ENCODE results near the gene NSMCE1. TPM values are rescaled to one million over a fixed set of nuclear protein-coding genes. Genes with fewer than 3 reads are reported as not detected.
"Not testable (repeated sequence)": the region's sequence is repeated elsewhere in the genome, so short reads cannot be mapped to it uniquely, and the experiment has no call there.

The NSMCE1 gene
- total RNA-seq, 3 donors from 2014 or later = 39.3 to 50.1 (median 48.9) TPM

GRCh38 chr16:27209591-27209990 is 59.0 kb downstream of the NSMCE1 start:
- no peak overlapping the region for H3K4me3 ChIP-seq
- H3K36me3 ChIP-seq (ENCODE audit: low read depth) = no peaks in the 10 kb centered on the region
- ATAC-seq (no peak), DNase-seq (no peak)
- H3K4me1 ChIP-seq (ENCODE audit: low read depth) = peaks cover 27% of the 10 kb centered on the region
- no peaks in the 10 kb centered on the region for H3K9me3 ChIP-seq
- TF ChIP-seq CTCF (IDR thresholded peaks at IDR 0.05) = no peak
- intact Hi-C loops (cut with DNase I, micrococcal nuclease) = no loop called here

GRCh38 chr16:27208796-27209195 is 59.8 kb downstream of the NSMCE1 start:
- DNase-seq (no peak), ATAC-seq (peak; percentile 75)
- intact Hi-C loops (cut with DNase I, micrococcal nuclease) = no loop called here
- no peaks in the 10 kb centered on the region for H3K9me3 ChIP-seq
- H3K4me1 ChIP-seq (ENCODE audit: low read depth) = peaks cover 25% of the 10 kb centered on the region
- H3K4me3 ChIP-seq = no peak overlapping the region
- no peak for TF ChIP-seq CTCF (IDR thresholded peaks at IDR 0.05)
- no peaks in the 10 kb centered on the region for H3K36me3 ChIP-seq (ENCODE audit: low read depth)

GRCh38 chr16:27208081-27208680 is 60.4 kb downstream of the NSMCE1 start:
- DNase-seq (no peak), ATAC-seq (peak; percentile 22)
- no peak for TF ChIP-seq CTCF (IDR thresholded peaks at IDR 0.05)
- Histone ChIP-seq H3K4me1 (ENCODE audit: low read depth) (peaks cover 25% of the 10 kb centered on the region), H3K36me3 (ENCODE audit: low read depth) (no peaks in the 10 kb centered on the region), H3K9me3 (no peaks in the 10 kb centered on the region), H3K4me3 (no peak overlapping the region)
- intact Hi-C loops (cut with DNase I, micrococcal nuclease) = no loop called here

GRCh38 chr16:27207121-27207520 is 61.5 kb downstream of the NSMCE1 start:
- ATAC-seq; intact Hi-C loops (cut with DNase I, micrococcal nuclease); DNase-seq; H3K9me3 ChIP-seq; H3K4me3 ChIP-seq; H3K36me3 ChIP-seq (ENCODE audit: low read depth): not testable (repeated sequence)
- H3K4me1 ChIP-seq (ENCODE audit: low read depth) = peaks cover 30% of the 10 kb centered on the region

GRCh38 chr16:27205423-27206065 is 63.0 kb downstream of the NSMCE1 start:
- H3K9me3 ChIP-seq = no peaks in the 10 kb centered on the region
- H3K36me3 ChIP-seq (ENCODE audit: low read depth) = no peaks in the 10 kb centered on the region
- no peak for DNase-seq
- ATAC-seq = no peak
- intact Hi-C loops (cut with DNase I, micrococcal nuclease) = no loop called here
- peaks cover 30% of the 10 kb centered on the region for H3K4me1 ChIP-seq (ENCODE audit: low read depth)
- TF ChIP-seq CTCF (IDR thresholded peaks at IDR 0.05) = no peak
- H3K4me3 ChIP-seq = no peak overlapping the region

GRCh38 chr16:27204312-27204915 is 64.2 kb downstream of the NSMCE1 start:
- H3K4me1 ChIP-seq (ENCODE audit: low read depth) = peaks cover 29% of the 10 kb centered on the region
- no peak for ATAC-seq
- intact Hi-C loops (cut with DNase I, micrococcal nuclease) = no loop called here
- H3K36me3 ChIP-seq (ENCODE audit: low read depth) = no peaks in the 10 kb centered on the region
- peak overlapping the region; percentile 34 for H3K4me3 ChIP-seq
- peak in 1 of 3 donors; percentile 35 for DNase-seq
- H3K9me3 ChIP-seq = no peaks in the 10 kb centered on the region
- TF ChIP-seq CTCF (IDR thresholded peaks at IDR 0.05) = no peak
